H9 (cell line): ENCODE measurements around the gene SNRNP70. TPM values are rescaled to one million over a fixed set of nuclear protein-coding genes. Genes with fewer than 3 reads are reported as not detected.

Source experiments
- DNase-seq: peaks from one replicate; pipeline ENCODE4 v3.0.0-alpha.2; 2017
- H2AFZ ChIP-seq: one replicate; pipeline ENCODE4 v1.6.1; 2013; ENCODE audit warnings: mild to moderate bottlenecking, low read length, control low read depth, moderate library complexity
- H2AK5ac ChIP-seq: 2 replicates; pipeline ENCODE4 v1.6.1; 2013; ENCODE audit warnings: low read length, control low read depth, mixed read lengths; ENCODE audit not compliant: insufficient read length
- H2BK120ac ChIP-seq: one replicate; pipeline ENCODE4 v1.6.1; 2013; ENCODE audit warnings: low read depth, mild to moderate bottlenecking, low read length, control low read depth, inconsistent platforms; ENCODE audit not compliant: poor library complexity, severe bottlenecking
- H2BK12ac ChIP-seq: 2 replicates; pipeline ENCODE4 v1.6.1; 2013; ENCODE audit warnings: low read length, control low read depth, mixed read lengths, low read depth; ENCODE audit not compliant: insufficient read length
- H2BK15ac ChIP-seq: 2 replicates; pipeline ENCODE4 v1.6.1; 2013; ENCODE audit warnings: low read depth, low read length, control low read depth
- H2BK20ac ChIP-seq: one replicate; pipeline ENCODE4 v1.6.1; 2013; ENCODE audit warnings: low read depth, mild to moderate bottlenecking, low read length, control low read depth, inconsistent platforms; ENCODE audit not compliant: poor library complexity, severe bottlenecking
- H2BK5ac ChIP-seq: 2 replicates; pipeline ENCODE4 v1.6.1; 2013; ENCODE audit warnings: low read length, control low read depth, mixed read lengths; ENCODE audit not compliant: insufficient read length
- H3K14ac ChIP-seq: 2 replicates; pipeline ENCODE4 v1.6.1; 2013; ENCODE audit warnings: low read length, control low read depth; ENCODE audit not compliant: insufficient read depth
- H3K18ac ChIP-seq: 2 replicates; pipeline ENCODE4 v1.6.1; 2013; ENCODE audit warnings: low read depth, mild to moderate bottlenecking, mixed read lengths, low read length, control low read depth; ENCODE audit not compliant: insufficient read length
- H3K23ac ChIP-seq: 2 replicates; pipeline ENCODE4 v1.6.1; 2013; ENCODE audit warnings: low read length, control low read depth, mixed read lengths, low read depth; ENCODE audit not compliant: insufficient read length
- H3K23me2 ChIP-seq: 2 replicates; pipeline ENCODE4 v1.6.1; 2013; ENCODE audit warnings: low read depth, mild to moderate bottlenecking, mixed read lengths, low read length, control low read depth; ENCODE audit not compliant: insufficient read length, poor library complexity, severe bottlenecking
- H3K27ac ChIP-seq: 2 replicates; pipeline ENCODE4 v1.5.1; 2013; ENCODE audit warnings: low read length, control low read depth, mixed read lengths, low read depth; ENCODE audit not compliant: insufficient read length
- H3K27me3 ChIP-seq: 2 replicates; pipeline ENCODE4 v1.6.1; 2013; ENCODE audit warnings: low read length, control low read depth, inconsistent platforms; ENCODE audit not compliant: insufficient read depth
- H3K4ac ChIP-seq: 2 replicates; pipeline ENCODE4 v1.6.1; 2013; ENCODE audit warnings: low read depth, mild to moderate bottlenecking, control low read depth, inconsistent platforms, low read length, moderate library complexity
- H3K4me1 ChIP-seq: 2 replicates; pipeline ENCODE4 v1.6.1; 2013; ENCODE audit warnings: low read length, control low read depth, inconsistent platforms; ENCODE audit not compliant: insufficient read depth
- H3K4me2 ChIP-seq: 2 replicates; pipeline ENCODE4 v1.6.1; 2013; ENCODE audit warnings: low read length, control low read depth, mixed read lengths; ENCODE audit not compliant: insufficient read length, insufficient read depth
- H3K56ac ChIP-seq: 2 replicates; pipeline ENCODE4 v1.6.1; 2013; ENCODE audit warnings: low read depth, mild to moderate bottlenecking, mixed read lengths, low read length, control low read depth; ENCODE audit not compliant: insufficient read length
- H3K79me1 ChIP-seq: 2 replicates; pipeline ENCODE4 v1.6.1; 2013; ENCODE audit warnings: low read depth, mild to moderate bottlenecking, moderate library complexity, low read length, control low read depth, inconsistent platforms; ENCODE audit not compliant: insufficient read depth, poor library complexity, severe bottlenecking
- H3K79me2 ChIP-seq: 2 replicates; pipeline ENCODE4 v1.6.1; 2013; ENCODE audit warnings: low read length, control low read depth, inconsistent platforms; ENCODE audit not compliant: insufficient read depth
- H3K9ac ChIP-seq: 2 replicates; pipeline ENCODE4 v1.6.1; 2013; ENCODE audit warnings: low read length, control low read depth, mixed read lengths; ENCODE audit not compliant: insufficient read length; ENCODE audit errors: extremely low read depth
- H3K9me3 ChIP-seq: one replicate; pipeline ENCODE4 v1.6.1; 2013; ENCODE audit warnings: low read depth, low read length, inconsistent platforms; ENCODE audit not compliant: control insufficient read depth
- H3T11ph ChIP-seq: one replicate; pipeline ENCODE4 v1.6.1; 2013; ENCODE audit warnings: mild to moderate bottlenecking, low read length, control low read depth, inconsistent platforms
- H4K20me1 ChIP-seq: one replicate; pipeline ENCODE4 v1.6.1; 2013; ENCODE audit not compliant: control insufficient read depth, insufficient read length, insufficient read depth
- H4K5ac ChIP-seq: 2 replicates; pipeline ENCODE4 v1.6.1; 2013; ENCODE audit warnings: low read depth, mild to moderate bottlenecking, mixed read lengths, low read length, control low read depth; ENCODE audit not compliant: insufficient read length
- H4K8ac ChIP-seq: replicated peaks from 2 replicates; pipeline ENCODE4 v1.6.1; 2013; ENCODE audit warnings: low read length, control low read depth, mixed read lengths, low read depth; ENCODE audit not compliant: insufficient read length
- H4K91ac ChIP-seq: 2 replicates; pipeline ENCODE4 v1.6.1; 2013; ENCODE audit warnings: low read depth, mild to moderate bottlenecking, moderate library complexity, mixed read lengths, low read length, control low read depth; ENCODE audit not compliant: insufficient read length
- H3K27ac Mint-ChIP-seq, 3 experiments: 2 replicates in 2 of 3; 3 replicates in 1 of 3; pipeline ENCODE4 v1.8.0; 2020 to 2021; ENCODE audit warnings: mixed read lengths in 3 of 3, mild to moderate bottlenecking in 1 of 3, moderate library complexity in 1 of 3
- H3K27me3 Mint-ChIP-seq: 2 replicates; pipeline ENCODE4 v1.8.0; 2021; ENCODE audit warnings: low read depth, mild to moderate bottlenecking, moderate library complexity, mixed read lengths
- H3K36me3 Mint-ChIP-seq, 3 experiments: 2 replicates in 2 of 3; 3 replicates in 1 of 3; pipeline ENCODE4 v1.8.0; 2020 to 2021; ENCODE audit warnings: low read depth in 3 of 3, mixed read lengths in 3 of 3; ENCODE audit not compliant: insufficient read depth in 1 of 3
- H3K4me1 Mint-ChIP-seq, 2 experiments: 2 replicates each; pipeline ENCODE4 v1.8.0; 2020; ENCODE audit warnings: mixed read lengths in 2 of 2
- H3K4me3 Mint-ChIP-seq, 2 experiments: 2 replicates in 1 of 2; 3 replicates in 1 of 2; pipeline ENCODE4 v1.8.0; 2020 to 2021; ENCODE audit warnings: mild to moderate bottlenecking in 2 of 2, mixed read lengths in 2 of 2, moderate library complexity in 1 of 2
- H3K9me3 Mint-ChIP-seq, 2 experiments: 2 replicates in 1 of 2; 3 replicates in 1 of 2; pipeline ENCODE4 v1.8.0; 2020; ENCODE audit warnings: mild to moderate bottlenecking in 2 of 2, mixed read lengths in 2 of 2, moderate library complexity in 1 of 2
- WGBS: extraction: QIAGEN DNeasy Blood & Tissue Kit; methylation state at CpG from one replicate; pipeline ENCODE4 v1.1.7; 2013; ENCODE audit warnings: missing lambda C conversion rate, low lambda C conversion rate, mixed read lengths; ENCODE audit not compliant: insufficient read length; ENCODE audit errors: extremely low coverage; 5-methylcytosine and 5-hydroxymethylcytosine counted together
- total RNA-seq: library from RNA; stranded (reverse); gene quantifications from 2 replicates; pipeline ENCODE4 v1.2.1, GENCODE V29; 2021
- TF ChIP-seq, protein P1 (sequence below): fragments of 200-600 bp; sonication (generic); conservative IDR thresholded peaks from 3 replicates; pipeline ENCODE4 v1.8.0; 2021; ENCODE audit warnings: antibody characterized with exemption, mild to moderate bottlenecking

SNRNP70 gene
- total RNA-seq, 1 experiment from 2014 or later = 295 TPM

GRCh38 chr19:49101160-49101559, 15.9 kb downstream of the SNRNP70 start:
- Histone ChIP-seq H3K27ac (no peak overlapping the region), H2BK120ac (no peak overlapping the region), H2BK12ac (no peak overlapping the region), H4K8ac (no peak overlapping the region), H3K23ac (no peak overlapping the region), H3K4me2 (no peak overlapping the region), H2BK5ac (no peak overlapping the region), H4K20me1 (no peaks in the 10 kb centered on the region), H3K79me2 (no peaks in the 10 kb centered on the region), H4K5ac (no peak overlapping the region), H2BK20ac (no peak overlapping the region), H2AFZ (no peak overlapping the region), H3K79me1 (no peaks in the 10 kb centered on the region), H3K27me3 (no peaks in the 10 kb centered on the region), H3K18ac (no peak overlapping the region), H3K23me2 (no peaks in the 10 kb centered on the region), H2BK15ac (no peak overlapping the region), H3T11ph (no peak overlapping the region), H3K4ac (no peak overlapping the region), H2AK5ac (no peak overlapping the region), H3K4me1 (no peaks in the 10 kb centered on the region), H3K9me3 (no peaks in the 10 kb centered on the region), H4K91ac (no peak overlapping the region), H3K14ac (no peak overlapping the region), H3K9ac (no peak overlapping the region), H3K56ac (no peak overlapping the region)
- Mint-ChIP-seq H3K36me3 (peaks cover 49 to 84% (median 84%) of the 10 kb centered on the region in 3 experiments), H3K27me3 (no peaks in the 10 kb centered on the region; the same call in 1 of the 2 replicates), H3K4me1 (peaks cover 4 to 14% of the 10 kb centered on the region in 2 experiments; a peak in 2 of 4 replicates), H3K27ac (peak overlapping the region in 1 of 3 experiments; percentile 69; a peak in 1 of 7 replicates), H3K9me3 (no peaks in the 10 kb centered on the region), H3K4me3 (no peak overlapping the region)
- WGBS = no CpG with 5 or more reads among the region's 12 CpGs
- DNase-seq = no peak
- TF ChIP-seq, protein P1, sequence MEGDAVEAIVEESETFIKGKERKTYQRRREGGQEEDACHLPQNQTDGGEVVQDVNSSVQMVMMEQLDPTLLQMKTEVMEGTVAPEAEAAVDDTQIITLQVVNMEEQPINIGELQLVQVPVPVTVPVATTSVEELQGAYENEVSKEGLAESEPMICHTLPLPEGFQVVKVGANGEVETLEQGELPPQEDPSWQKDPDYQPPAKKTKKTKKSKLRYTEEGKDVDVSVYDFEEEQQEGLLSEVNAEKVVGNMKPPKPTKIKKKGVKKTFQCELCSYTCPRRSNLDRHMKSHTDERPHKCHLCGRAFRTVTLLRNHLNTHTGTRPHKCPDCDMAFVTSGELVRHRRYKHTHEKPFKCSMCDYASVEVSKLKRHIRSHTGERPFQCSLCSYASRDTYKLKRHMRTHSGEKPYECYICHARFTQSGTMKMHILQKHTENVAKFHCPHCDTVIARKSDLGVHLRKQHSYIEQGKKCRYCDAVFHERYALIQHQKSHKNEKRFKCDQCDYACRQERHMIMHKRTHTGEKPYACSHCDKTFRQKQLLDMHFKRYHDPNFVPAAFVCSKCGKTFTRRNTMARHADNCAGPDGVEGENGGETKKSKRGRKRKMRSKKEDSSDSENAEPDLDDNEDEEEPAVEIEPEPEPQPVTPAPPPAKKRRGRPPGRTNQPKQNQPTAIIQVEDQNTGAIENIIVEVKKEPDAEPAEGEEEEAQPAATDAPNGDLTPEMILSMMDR = no peak
